ENCODE measurements around the gene STIM2.

STIM2 gene

GRCh38 chr4:27048429-27049238 is 188.0 kb downstream of the STIM2 start:
- DNase-seq, result no peak

- no peak for DNase-seq
Measured at GRCh38 chr4:27049239-27049829, 188.7 kb downstream of the STIM2 start.

- no peak for DNase-seq
Measured at GRCh38 chr4:27050731-27051130, 190.1 kb downstream of the STIM2 start.

- DNase-seq, result no peak
Measured at GRCh38 chr4:27055221-27055760, 194.7 kb downstream of the STIM2 start.

- no peak for DNase-seq
Measured at GRCh38 chr4:27056281-27056680, 195.6 kb downstream of the STIM2 start.

- DNase-seq, result no peak
Measured at GRCh38 chr4:27057053-27057452, 196.4 kb downstream of the STIM2 start.

- DNase-seq, result no peak
Measured at GRCh38 chr4:27057662-27058061, 197.0 kb downstream of the STIM2 start.

- no peak for DNase-seq
Measured at GRCh38 chr4:27058819-27059406, 198.3 kb downstream of the STIM2 start.

- DNase-seq, result no peak
Measured at GRCh38 chr4:27059446-27059845, 198.8 kb downstream of the STIM2 start.

GRCh38 chr4:27062256-27062655 is 201.6 kb downstream of the STIM2 start:
- DNase-seq, result no peak

- DNase-seq, result no peak
Measured at GRCh38 chr4:27066591-27066990, 205.9 kb downstream of the STIM2 start.

GRCh38 chr4:27068151-27068867 is 207.7 kb downstream of the STIM2 start:
- DNase-seq, result no peak

Measured in DMS153 (cell line).